Panc1 (cell line): ENCODE data around the gene SGIP1. TPM values are rescaled to one million over a fixed set of nuclear protein-coding genes. Genes with fewer than 3 reads are reported as not detected.

Experiments used
- ATAC-seq: fragments of 200-7000 bp; cut with Tn5 transposase; 2 replicates; pipeline ENCODE4 v1.9.1; 2020; ENCODE audit warnings: mild to moderate bottlenecking, moderate library complexity
- BruUV-seq: library from RNA; stranded (reverse); fragments of 400-500 nt; replicated peaks from 2 replicates; lab custom pipeline; 2021; lab: Mats Ljungman, UMichigan
- CTCF ChIA-PET: fragments of 300-600 bp; sonication (Branson Sonifier 250); formaldehyde crosslinking; loops from one replicate; lab custom pipeline; 2022; ENCODE audit warnings: antibody characterized with exemption; lab: Charles Lee
- POLR2A ChIA-PET: fragments of 300-600 bp; sonication (Branson Sonifier 250); formaldehyde crosslinking; loops from one replicate; lab custom pipeline; 2022; ENCODE audit warnings: antibody characterized with exemption; lab: Charles Lee
- DNase-seq: peaks from one replicate; pipeline ENCODE4 v3.0.0-alpha.2; 2010; ENCODE audit warnings: low read depth, low spot score
- H3K27ac ChIP-seq: 2 replicates; pipeline ENCODE4 v1.5.1; 2011; ENCODE audit warnings: mild to moderate bottlenecking, low read length, inconsistent platforms
- H3K27me3 ChIP-seq: fragments of 200-500 bp; sonication (Bioruptor generic); 2 replicates; pipeline ENCODE4 v1.6.0; 2014; ENCODE audit warnings: low read length, inconsistent platforms; ENCODE audit not compliant: control insufficient read depth, insufficient read depth
- H3K36me3 ChIP-seq: fragments of 200-500 bp; sonication (Bioruptor generic); 2 replicates; pipeline ENCODE4 v1.5.1; 2014; ENCODE audit warnings: inconsistent platforms, mild to moderate bottlenecking, low read length, moderate library complexity; ENCODE audit not compliant: control insufficient read depth, insufficient read depth
- H3K4me1 ChIP-seq: 2 replicates; pipeline ENCODE4 v1.5.1; 2011; ENCODE audit warnings: inconsistent platforms, mild to moderate bottlenecking, low read length, moderate library complexity; ENCODE audit not compliant: control insufficient read depth, insufficient read depth
- H3K4me3 ChIP-seq, 2 experiments: 2 replicates each; pipeline ENCODE4 v1.5.1; 2011 to 2012; ENCODE audit warnings: low read depth in 2 of 2, low read length in 2 of 2, mild to moderate bottlenecking in 2 of 2, inconsistent platforms in 1 of 2, moderate library complexity in 1 of 2
- H3K9me3 ChIP-seq: fragments of 200-500 bp; sonication (Bioruptor generic); 2 replicates; pipeline ENCODE4 v1.5.1; 2014; ENCODE audit warnings: low read depth, mild to moderate bottlenecking, inconsistent platforms, low read length, moderate library complexity; ENCODE audit not compliant: control insufficient read depth, insufficient read depth
- POLR2AphosphoS5 ChIP-seq: IDR thresholded peaks from 2 replicates; pipeline ENCODE4 v1.6.1; 2012; ENCODE audit warnings: mild to moderate bottlenecking, low read depth, low read length, moderate library complexity
- SIN3A ChIP-seq: IDR thresholded peaks from 2 replicates; pipeline ENCODE4 v1.6.1; 2012; ENCODE audit warnings: low read depth, mild to moderate bottlenecking, low read length, moderate library complexity, borderline replicate concordance; ENCODE audit not compliant: insufficient read depth
- TCF7L2 ChIP-seq: IDR thresholded peaks from 2 replicates; pipeline ENCODE4 v1.6.1; 2011; ENCODE audit warnings: mild to moderate bottlenecking, low read depth, low read length, inconsistent platforms
- in situ Hi-C: cut with HindIII; loops from 2 replicates; pipeline ENCODE4 v1.10.0; 2016; ENCODE audit warnings: low sequenced_read_pairs, low pct_unique_long_range_greater_than_20kb
- intact Hi-C: fragments of 100-400 bp; cut with micrococcal nuclease; formaldehyde crosslinking; loops from one replicate; pipeline ENCODE4 v1.10.0; 2022; ENCODE audit not compliant: unreplicated experiment
- total RNA-seq: library from RNA; stranded (reverse); gene quantifications from one replicate; pipeline ENCODE4 v1.2.1, GENCODE V29; 2021; ENCODE audit not compliant: unreplicated experiment
- TF ChIP-seq, protein P1 (sequence below): fragments of 450-650 bp; IDR thresholded peaks from 2 replicates; pipeline ENCODE4 v1.5.1; 2017; ENCODE audit warnings: mild to moderate bottlenecking
- TF ChIP-seq, protein P2 (sequence below), 2 experiments: IDR thresholded peaks; 2 replicates each; pipeline ENCODE4 v1.6.1; 2011 to 2012; ENCODE audit warnings: low read depth in 2 of 2, control low read depth in 1 of 2, low read length in 1 of 2, mild to moderate bottlenecking in 1 of 2, moderate library complexity in 1 of 2; ENCODE audit not compliant: insufficient read depth in 1 of 2

The SGIP1 gene
- total RNA-seq, 1 experiment from 2014 or later, result 1.6 TPM

DNA sequence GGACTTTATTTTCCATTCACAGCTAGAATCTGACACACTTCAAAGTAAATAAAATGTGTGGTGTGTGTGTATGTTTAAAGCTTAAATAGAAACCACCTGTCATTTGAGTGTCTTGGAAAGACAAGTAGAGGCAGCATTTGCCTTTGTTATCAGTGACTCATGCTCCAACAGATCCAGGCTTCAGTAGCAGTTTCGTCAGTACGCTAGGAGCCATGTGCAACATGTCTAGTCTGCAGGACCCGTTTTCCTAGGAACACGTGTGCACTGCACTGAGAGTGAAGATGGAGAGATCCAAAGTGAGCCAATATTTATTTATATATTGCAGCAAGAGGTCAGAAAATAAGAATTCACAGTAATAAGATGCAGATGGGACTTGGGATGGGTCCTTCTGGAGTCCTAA is 41.8 kb downstream of the SGIP1 start:
- intact Hi-C loops, result no loop called here
- H3K27me3 ChIP-seq, result no peaks in the 10 kb centered on the region

DNA sequence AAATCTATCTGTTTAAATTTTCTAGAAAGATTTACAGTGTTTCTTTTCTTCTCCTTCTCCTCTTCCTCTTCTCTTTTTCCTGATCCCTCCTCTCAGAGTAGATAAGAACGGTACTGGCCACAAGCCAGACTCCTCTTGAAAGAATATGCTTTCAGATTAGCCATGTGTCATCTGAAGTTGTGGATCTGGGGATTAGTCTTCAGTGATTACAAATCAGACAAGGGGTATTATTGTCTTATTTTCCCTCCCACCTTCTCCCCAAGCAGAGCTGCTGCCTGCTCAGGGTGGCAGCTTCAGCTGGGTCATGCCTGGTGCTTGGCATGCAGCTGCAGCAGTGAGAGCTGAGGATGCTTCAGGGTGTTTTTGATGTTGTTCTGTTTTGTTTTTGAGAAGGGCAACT is 42.7 kb downstream of the SGIP1 start:
- no peaks in the 10 kb centered on the region for H3K4me1 ChIP-seq
- no peak for ATAC-seq
- BruUV-seq, result no TSS peak

More for the DNA sequence above, 41.8 kb downstream of the SGIP1 start:
- TF ChIP-seq TCF7L2 (no peak), SIN3A (no peak), POLR2AphosphoS5 (no peak)
- TF ChIP-seq, protein P1, sequence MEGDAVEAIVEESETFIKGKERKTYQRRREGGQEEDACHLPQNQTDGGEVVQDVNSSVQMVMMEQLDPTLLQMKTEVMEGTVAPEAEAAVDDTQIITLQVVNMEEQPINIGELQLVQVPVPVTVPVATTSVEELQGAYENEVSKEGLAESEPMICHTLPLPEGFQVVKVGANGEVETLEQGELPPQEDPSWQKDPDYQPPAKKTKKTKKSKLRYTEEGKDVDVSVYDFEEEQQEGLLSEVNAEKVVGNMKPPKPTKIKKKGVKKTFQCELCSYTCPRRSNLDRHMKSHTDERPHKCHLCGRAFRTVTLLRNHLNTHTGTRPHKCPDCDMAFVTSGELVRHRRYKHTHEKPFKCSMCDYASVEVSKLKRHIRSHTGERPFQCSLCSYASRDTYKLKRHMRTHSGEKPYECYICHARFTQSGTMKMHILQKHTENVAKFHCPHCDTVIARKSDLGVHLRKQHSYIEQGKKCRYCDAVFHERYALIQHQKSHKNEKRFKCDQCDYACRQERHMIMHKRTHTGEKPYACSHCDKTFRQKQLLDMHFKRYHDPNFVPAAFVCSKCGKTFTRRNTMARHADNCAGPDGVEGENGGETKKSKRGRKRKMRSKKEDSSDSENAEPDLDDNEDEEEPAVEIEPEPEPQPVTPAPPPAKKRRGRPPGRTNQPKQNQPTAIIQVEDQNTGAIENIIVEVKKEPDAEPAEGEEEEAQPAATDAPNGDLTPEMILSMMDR, result no peak
- TF ChIP-seq, protein P2, sequence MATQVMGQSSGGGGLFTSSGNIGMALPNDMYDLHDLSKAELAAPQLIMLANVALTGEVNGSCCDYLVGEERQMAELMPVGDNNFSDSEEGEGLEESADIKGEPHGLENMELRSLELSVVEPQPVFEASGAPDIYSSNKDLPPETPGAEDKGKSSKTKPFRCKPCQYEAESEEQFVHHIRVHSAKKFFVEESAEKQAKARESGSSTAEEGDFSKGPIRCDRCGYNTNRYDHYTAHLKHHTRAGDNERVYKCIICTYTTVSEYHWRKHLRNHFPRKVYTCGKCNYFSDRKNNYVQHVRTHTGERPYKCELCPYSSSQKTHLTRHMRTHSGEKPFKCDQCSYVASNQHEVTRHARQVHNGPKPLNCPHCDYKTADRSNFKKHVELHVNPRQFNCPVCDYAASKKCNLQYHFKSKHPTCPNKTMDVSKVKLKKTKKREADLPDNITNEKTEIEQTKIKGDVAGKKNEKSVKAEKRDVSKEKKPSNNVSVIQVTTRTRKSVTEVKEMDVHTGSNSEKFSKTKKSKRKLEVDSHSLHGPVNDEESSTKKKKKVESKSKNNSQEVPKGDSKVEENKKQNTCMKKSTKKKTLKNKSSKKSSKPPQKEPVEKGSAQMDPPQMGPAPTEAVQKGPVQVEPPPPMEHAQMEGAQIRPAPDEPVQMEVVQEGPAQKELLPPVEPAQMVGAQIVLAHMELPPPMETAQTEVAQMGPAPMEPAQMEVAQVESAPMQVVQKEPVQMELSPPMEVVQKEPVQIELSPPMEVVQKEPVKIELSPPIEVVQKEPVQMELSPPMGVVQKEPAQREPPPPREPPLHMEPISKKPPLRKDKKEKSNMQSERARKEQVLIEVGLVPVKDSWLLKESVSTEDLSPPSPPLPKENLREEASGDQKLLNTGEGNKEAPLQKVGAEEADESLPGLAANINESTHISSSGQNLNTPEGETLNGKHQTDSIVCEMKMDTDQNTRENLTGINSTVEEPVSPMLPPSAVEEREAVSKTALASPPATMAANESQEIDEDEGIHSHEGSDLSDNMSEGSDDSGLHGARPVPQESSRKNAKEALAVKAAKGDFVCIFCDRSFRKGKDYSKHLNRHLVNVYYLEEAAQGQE (IDR thresholded peaks at IDR 0.05; ENCODE audit: insufficient read depth in 1 of 2, low read depth in 2 of 2, low read length in 1 of 2), result no peak
- DNase-seq (no peak), ATAC-seq (no peak)
- no peaks in the 10 kb centered on the region for H3K4me1 ChIP-seq
- ChIA-PET POLR2A (no interaction called here), CTCF (no interaction called here)
- no peaks in the 10 kb centered on the region for H3K36me3 ChIP-seq
- no peaks in the 10 kb centered on the region for H3K9me3 ChIP-seq
- no peak overlapping the region for H3K27ac ChIP-seq
- in situ Hi-C loops, result no loop called here
- no TSS peak for BruUV-seq
- H3K4me3 ChIP-seq, result no peak overlapping the region

More for the DNA sequence above, 42.7 kb downstream of the SGIP1 start:
- TF ChIP-seq, protein P2 (IDR thresholded peaks at IDR 0.05; ENCODE audit: insufficient read depth in 1 of 2, low read depth in 2 of 2, low read length in 1 of 2), result no peak
- TF ChIP-seq TCF7L2, result no peak
- TF ChIP-seq POLR2AphosphoS5, result no peak
- no peak for TF ChIP-seq SIN3A
- TF ChIP-seq, protein P1, result no peak
- Histone ChIP-seq H3K27me3 (no peaks in the 10 kb centered on the region), H3K4me3 (no peak overlapping the region), H3K27ac (no peak overlapping the region), H3K36me3 (no peaks in the 10 kb centered on the region), H3K9me3 (no peaks in the 10 kb centered on the region)
- CTCF ChIA-PET, result no interaction called here
- intact Hi-C loops, result no loop called here
- no peak for DNase-seq
- in situ Hi-C loops, result no loop called here
- POLR2A ChIA-PET, result no interaction called here
